ENCODE data around the gene CPT1C. TPM values are rescaled to one million over a fixed set of nuclear protein-coding genes. Genes with fewer than 3 reads are reported as not detected.

CPT1C gene
- total RNA-seq, 2 donors from 2014 or later, result 0.66 to 3.4 TPM

DNA sequence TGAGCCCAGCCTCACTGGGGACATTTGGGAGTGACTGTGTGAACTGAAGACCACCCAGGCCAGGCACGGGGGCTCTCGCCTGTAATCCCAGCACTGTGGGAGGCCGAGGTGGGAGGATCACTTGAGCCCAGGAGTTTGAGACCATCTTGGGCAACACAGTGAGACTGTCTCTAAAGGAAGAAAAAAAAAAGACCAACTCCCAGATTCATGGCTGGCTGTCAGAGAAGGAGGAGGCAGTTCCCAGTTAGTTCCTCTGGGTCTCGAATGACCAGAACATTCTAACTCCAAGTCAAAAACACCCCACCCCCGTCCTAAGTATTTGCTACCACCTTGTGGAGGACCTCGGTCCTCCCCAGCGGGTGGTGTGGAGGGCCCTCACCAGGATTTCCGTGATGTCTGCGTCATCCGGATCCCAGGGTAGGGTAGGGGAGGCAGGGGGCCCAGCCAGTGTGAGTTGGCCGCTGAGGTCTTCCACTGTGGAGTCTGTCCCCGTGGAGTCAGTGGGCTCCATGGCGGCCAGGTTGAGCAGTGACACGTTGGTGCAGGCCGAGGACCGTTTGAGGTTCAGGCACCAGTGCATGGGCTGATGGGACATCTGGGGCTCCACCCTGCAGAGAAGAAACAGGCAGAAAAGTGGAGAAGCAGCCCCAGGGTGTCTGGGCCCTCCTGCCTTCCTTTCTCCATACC, 70.9 kb downstream of the CPT1C start:
- ATAC-seq (no peak), DNase-seq (peak in 1 of 4 donors; percentile 28)
- Histone ChIP-seq H3K4me1 (peaks cover 9% of the 10 kb centered on the region), H3K27me3 (no peaks in the 10 kb centered on the region), H3K36me3 (replicated peaks in 1 of 2; ENCODE audit: insufficient read depth in 1 of 2, low read depth in 2 of 2) (no peaks in the 10 kb centered on the region), H3K9me3 (no peaks in the 10 kb centered on the region), H3K4me3 (no peak overlapping the region), H3K27ac (peak overlapping the region in 1 of 4 donors; percentile 6)
- intact Hi-C loops (cut with DNase I), result no loop called here
- TF ChIP-seq, protein P1, sequence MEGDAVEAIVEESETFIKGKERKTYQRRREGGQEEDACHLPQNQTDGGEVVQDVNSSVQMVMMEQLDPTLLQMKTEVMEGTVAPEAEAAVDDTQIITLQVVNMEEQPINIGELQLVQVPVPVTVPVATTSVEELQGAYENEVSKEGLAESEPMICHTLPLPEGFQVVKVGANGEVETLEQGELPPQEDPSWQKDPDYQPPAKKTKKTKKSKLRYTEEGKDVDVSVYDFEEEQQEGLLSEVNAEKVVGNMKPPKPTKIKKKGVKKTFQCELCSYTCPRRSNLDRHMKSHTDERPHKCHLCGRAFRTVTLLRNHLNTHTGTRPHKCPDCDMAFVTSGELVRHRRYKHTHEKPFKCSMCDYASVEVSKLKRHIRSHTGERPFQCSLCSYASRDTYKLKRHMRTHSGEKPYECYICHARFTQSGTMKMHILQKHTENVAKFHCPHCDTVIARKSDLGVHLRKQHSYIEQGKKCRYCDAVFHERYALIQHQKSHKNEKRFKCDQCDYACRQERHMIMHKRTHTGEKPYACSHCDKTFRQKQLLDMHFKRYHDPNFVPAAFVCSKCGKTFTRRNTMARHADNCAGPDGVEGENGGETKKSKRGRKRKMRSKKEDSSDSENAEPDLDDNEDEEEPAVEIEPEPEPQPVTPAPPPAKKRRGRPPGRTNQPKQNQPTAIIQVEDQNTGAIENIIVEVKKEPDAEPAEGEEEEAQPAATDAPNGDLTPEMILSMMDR (IDR thresholded peaks at IDR 0.05), result no peak
- no peak for TF ChIP-seq POLR2A (IDR thresholded peaks at IDR 0.05)
- 64% methylated on average over 9 to 15 of the region's 16 CpGs for WGBS, 2 donors

DNA sequence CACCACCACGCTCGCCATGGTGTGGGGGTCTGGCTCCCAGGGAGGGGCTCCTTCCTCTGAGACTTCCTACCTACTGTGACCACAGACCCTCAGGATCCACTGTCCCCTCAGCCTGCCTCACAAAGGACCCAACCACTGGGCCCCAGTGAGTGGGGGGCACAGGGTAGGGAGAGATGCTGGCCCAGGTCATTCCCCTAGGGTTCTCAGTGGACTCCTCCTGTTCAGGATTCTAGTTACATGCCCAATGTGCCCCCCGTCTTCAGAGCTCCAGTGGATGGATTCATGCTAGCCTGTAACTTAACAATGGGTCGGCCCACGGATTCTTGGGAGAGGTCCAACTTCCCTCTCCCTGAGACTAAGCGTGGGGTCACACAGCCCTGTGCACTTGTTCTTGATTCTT, 72.3 kb downstream of the CPT1C start, which contains the start of gene TSKS:
Gene TSKS (minus strand): TSS at position 77 of the 400 bp plus-strand sequence. CDS start 59 bp downstream, at position 18.
- no peak for DNase-seq
- 61 to 70% methylated on average over 4 to 6 of the region's 6 CpGs for WGBS, 2 donors
- no peaks in the 10 kb centered on the region for H3K36me3 ChIP-seq (replicated peaks in 1 of 2; ENCODE audit: insufficient read depth in 1 of 2, low read depth in 2 of 2)
- ATAC-seq, result no peak
- H3K9me3 ChIP-seq, result no peaks in the 10 kb centered on the region
- peaks cover 18% of the 10 kb centered on the region for H3K4me1 ChIP-seq
- H3K27ac ChIP-seq, result peak within 1 kb of the TSS in 1 of 4 donors; percentile 6
- H3K4me3 ChIP-seq, result no peak within 1 kb of the TSS
- TF ChIP-seq, protein P1 (IDR thresholded peaks at IDR 0.05), result no peak
- TF ChIP-seq POLR2A (IDR thresholded peaks at IDR 0.05), result no peak
- no peaks in the 10 kb centered on the region for H3K27me3 ChIP-seq
- intact Hi-C loops (cut with DNase I), result no loop called here

Small RNA genes within 50 kb of the gene (microRNA-seq; reads per million reads assigned to microRNA genes)
- gene MIR5088 (ENCODE audit: borderline number of aligned reads in 2 of 2, borderline replicate concordance in 2 of 2), result 0 reads per million in 2 donors

Small RNA genes within 50 kb of the gene (small RNA-seq; reads per million reads assigned to genes)
- gene MIR5088, result 0.70 reads per million, percentile 15 among the genes with 10 or more reads in this experiment

Other genes starting within 250 kb of the CPT1C start
- under 1 TPM in 1 of 2 donors, not detected in 1; 0.26 TPM for gene SLC17A7, start 249.6 kb upstream of the CPT1C start, total RNA-seq
- 10 to 100 TPM; 57.0 to 63.3 TPM for gene PIH1D1, start 239.3 kb upstream of the CPT1C start, total RNA-seq
- gene ALDH16A1, start 237.9 kb upstream of the CPT1C start, total RNA-seq, result 10 to 100 TPM; 25.9 to 38.9 TPM
- gene FLT3LG, start 216.9 kb upstream of the CPT1C start, total RNA-seq, result under 1 TPM; 0.52 to 0.66 TPM
- 1,000 to 10,000 TPM; 1,758 to 2,456 TPM for gene RPL13A, start 203.5 kb upstream of the CPT1C start, total RNA-seq
- 1,000 to 10,000 TPM; 1,400 to 1,772 TPM for gene RPS11, start 194.7 kb upstream of the CPT1C start, total RNA-seq
- gene FCGRT, start 178.5 kb upstream of the CPT1C start, total RNA-seq, result 100 to 1,000 TPM; 117 to 121 TPM
- 10 to 100 TPM; 11.9 to 39.9 TPM for gene RCN3, start 163.1 kb upstream of the CPT1C start, total RNA-seq
- gene NOSIP, start 110.6 kb upstream of the CPT1C start, total RNA-seq, result 10 to 100 TPM; 50.6 to 73.2 TPM
- gene PRRG2, start 109.8 kb upstream of the CPT1C start, total RNA-seq, result 1 to 10 TPM; 2.6 to 4.9 TPM
- gene PRR12, start 99.9 kb upstream of the CPT1C start, total RNA-seq, result 10 to 100 TPM in 1 of 2 donors, 1 to 10 TPM in 1; 8.0 to 23.4 TPM
- gene RRAS, start 51.0 kb upstream of the CPT1C start, total RNA-seq, result 10 to 100 TPM; 10.9 to 17.9 TPM
- 10 to 100 TPM; 16.1 to 36.6 TPM for gene SCAF1, start 48.9 kb upstream of the CPT1C start, total RNA-seq
- gene IRF3, start 25.3 kb upstream of the CPT1C start, total RNA-seq, result 100 to 1,000 TPM in 1 of 2 donors, 10 to 100 TPM in 1; 46.7 to 134 TPM
- gene BCL2L12, start 25.2 kb upstream of the CPT1C start, total RNA-seq, result 1 to 10 TPM; 3.6 to 5.6 TPM
- gene PRMT1, start 13.8 kb upstream of the CPT1C start, total RNA-seq, result 10 to 100 TPM; 45.4 to 71.2 TPM
- gene ADM5, start 1.5 kb upstream of the CPT1C start, total RNA-seq, result 1 to 10 TPM in 1 of 2 donors, not detected in 1; 1.6 TPM
- under 1 TPM in 1 of 2 donors, not detected in 1; 0.52 TPM for gene TSKS, start 72.2 kb downstream of the CPT1C start, total RNA-seq
- 10 to 100 TPM; 43.5 to 45.9 TPM for gene AP2A1, start 75.9 kb downstream of the CPT1C start, total RNA-seq
- 10 to 100 TPM in 1 of 2 donors, 1 to 10 TPM in 1; 8.9 to 24.1 TPM for gene FUZ, start 122.2 kb downstream of the CPT1C start, total RNA-seq
- gene MED25, start 127.2 kb downstream of the CPT1C start, total RNA-seq, result 10 to 100 TPM; 15.8 to 16.9 TPM
- 10 to 100 TPM; 69.0 to 70.2 TPM for gene PTOV1, start 160.0 kb downstream of the CPT1C start, total RNA-seq
- 100 to 1,000 TPM in 1 of 2 donors, 10 to 100 TPM in 1; 59.7 to 122 TPM for gene PNKP, start 176.5 kb downstream of the CPT1C start, total RNA-seq
- gene AKT1S1, start 186.2 kb downstream of the CPT1C start, total RNA-seq, result 10 to 100 TPM in 1 of 2 donors, 1 to 10 TPM in 1; 7.5 to 20.1 TPM
- 10 to 100 TPM; 25.9 to 37.6 TPM for gene TBC1D17, start 186.6 kb downstream of the CPT1C start, total RNA-seq
- under 1 TPM in 1 of 2 donors, not detected in 1; 0.52 TPM for gene IL4I1, start 205.8 kb downstream of the CPT1C start, total RNA-seq
- gene ATF5, start 238.1 kb downstream of the CPT1C start, total RNA-seq, result 10 to 100 TPM in 1 of 2 donors, 1 to 10 TPM in 1; 4.7 to 12.2 TPM
- 10 to 100 TPM; 17.9 to 21.8 TPM for gene NUP62, start 238.4 kb downstream of the CPT1C start, total RNA-seq

Measured in body of pancreas (tissue), 4 donors.